ENCODE data around the gene NAGA.
"Not testable (repeated sequence)": the region's sequence is repeated elsewhere in the genome, so short reads cannot be mapped to it uniquely, and the experiment has no call there.

NAGA gene

DNA sequence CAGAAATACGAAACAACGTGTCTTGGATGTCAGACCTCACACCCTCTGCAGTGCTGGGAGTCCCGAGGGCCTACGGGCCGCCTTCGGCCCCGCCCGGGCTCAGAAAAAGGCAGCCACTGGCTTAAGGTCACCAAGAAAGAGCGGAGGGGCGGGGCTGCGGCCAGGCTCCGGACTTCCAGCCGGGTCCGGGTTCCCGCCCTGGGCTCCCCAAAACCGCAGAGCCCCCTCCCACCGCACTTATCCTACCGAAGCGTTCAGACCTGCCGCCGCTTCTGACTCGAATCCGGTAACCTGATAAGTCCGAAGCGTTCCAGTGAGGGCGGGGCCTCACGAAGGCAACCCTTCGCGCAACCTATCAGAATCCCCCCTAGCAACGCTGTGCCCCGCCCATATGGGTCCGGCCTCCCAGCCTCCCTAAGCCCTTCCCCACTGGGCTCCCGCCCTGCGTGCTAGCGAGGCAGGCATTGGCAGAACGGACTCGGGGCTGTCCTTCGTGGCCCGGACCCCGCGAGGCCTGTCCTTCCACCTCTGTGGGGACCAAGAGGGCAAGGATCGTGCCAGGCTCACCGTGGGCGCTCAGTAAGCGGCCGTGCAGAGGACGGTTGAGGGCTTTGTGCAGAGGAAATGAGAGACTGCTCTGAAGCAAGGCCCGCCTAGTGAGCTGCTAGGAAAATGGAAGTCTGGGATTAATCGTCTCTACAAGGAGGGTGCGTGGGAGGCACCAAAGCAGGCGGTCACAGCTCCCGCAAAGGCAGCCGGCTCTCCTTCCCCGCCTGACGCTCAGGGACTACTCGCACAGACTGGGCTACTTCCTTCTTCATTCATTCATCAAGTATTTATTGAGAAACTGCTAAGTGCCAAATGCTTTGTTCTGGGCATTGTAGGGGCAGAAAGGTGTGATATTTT lies at the start of gene NAGA:
TSS of gene NAGA (minus strand) at position 296 of the 906 bp plus-strand sequence. CDS start 515 bp downstream, outside the sequence.
- peak within 1 kb of the TSS; percentile 92 for H3K27ac Mint-ChIP-seq
- peak; percentile 98 for DNase-seq
- H3K36me3 Mint-ChIP-seq = peaks cover 23% of the 10 kb centered on the region
- no peaks in the 10 kb centered on the region for H3K27me3 Mint-ChIP-seq
- peak within 1 kb of the TSS; percentile 85 for H3K4me3 Mint-ChIP-seq
- CTCF ChIA-PET = interaction anchor here (0.8 kb wide), 1 partner anchor 102 kb away, joined by 3 read pairs; no protein-coding TSS in a partner anchor
- peaks cover 55% of the 10 kb centered on the region for H3K4me1 Mint-ChIP-seq
- no peaks in the 10 kb centered on the region for H3K9me3 Mint-ChIP-seq

DNA sequence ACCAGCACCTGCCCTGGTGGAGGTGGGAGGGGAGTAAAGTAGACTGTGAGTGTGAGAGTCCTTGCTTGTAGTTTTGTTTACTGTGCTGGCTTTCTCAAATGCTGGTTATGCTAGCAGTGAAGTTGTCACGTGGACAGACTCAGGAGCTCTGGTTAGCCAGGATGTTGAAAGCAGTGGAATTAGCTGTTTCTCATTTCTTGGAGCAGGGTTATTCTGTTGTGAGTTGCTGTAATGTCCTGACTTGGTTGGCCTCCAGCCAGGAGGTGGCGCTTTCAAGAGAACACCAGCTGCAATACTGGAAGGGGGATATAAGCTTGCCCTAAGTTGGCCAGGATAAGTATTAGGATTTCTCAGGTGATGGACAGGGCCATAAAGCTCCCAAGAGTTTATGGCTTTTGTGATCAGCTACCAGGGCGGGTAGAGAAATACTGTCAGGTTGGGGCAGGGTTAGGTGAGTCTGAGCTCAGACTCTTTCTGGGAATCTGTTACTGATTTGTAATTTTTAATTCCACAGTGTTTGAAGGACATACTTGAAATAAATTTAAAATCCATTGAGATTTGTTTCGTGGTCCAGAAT lies 46.3 kb upstream of the NAGA start:
- H3K4me1 Mint-ChIP-seq = peaks cover 38% of the 10 kb centered on the region
- peaks cover 30% of the 10 kb centered on the region for H3K9me3 Mint-ChIP-seq
- peak overlapping the region; percentile 38 for H3K27ac Mint-ChIP-seq
- DNase-seq = no peak
- H3K4me3 Mint-ChIP-seq = no peak overlapping the region
- peaks cover 3% of the 10 kb centered on the region for H3K27me3 Mint-ChIP-seq
- CTCF ChIA-PET = interaction anchor here (1.3 to 2.3 kb wide), 6 partner anchors 18 to 327 kb away, joined by 3 to 8 read pairs (median 5); partner anchors contain the start of gene NDUFA6
- peaks cover 30% of the 10 kb centered on the region for H3K36me3 Mint-ChIP-seq

DNA sequence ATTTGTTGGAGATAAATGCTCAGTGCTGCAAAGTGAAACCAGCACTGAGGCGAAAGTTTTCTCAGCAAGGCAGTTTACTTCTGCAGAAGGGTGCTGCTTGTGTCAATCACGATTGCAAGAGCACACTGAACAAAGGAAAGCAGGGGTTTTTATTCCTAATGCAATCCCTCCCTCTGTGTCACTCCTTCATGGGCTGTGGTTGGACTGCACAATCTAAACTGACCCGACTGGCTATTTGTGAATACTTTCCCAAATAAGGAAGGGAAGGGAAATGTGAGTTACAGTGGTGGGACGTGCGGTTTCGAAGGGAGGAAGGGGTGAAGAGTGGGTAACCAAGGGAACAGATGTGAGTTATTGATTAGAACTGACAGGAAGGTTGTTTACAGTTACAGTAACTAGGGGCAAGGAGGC lies 44.8 kb upstream of the NAGA start:
- DNase-seq, H3K27ac Mint-ChIP-seq, H3K4me3 Mint-ChIP-seq, H3K27me3 Mint-ChIP-seq: not testable (repeated sequence)
- CTCF ChIA-PET = interaction anchor here (1.2 kb wide), 1 partner anchor 148 kb away, joined by 3 read pairs; no protein-coding TSS in a partner anchor
- peaks cover 30% of the 10 kb centered on the region for H3K9me3 Mint-ChIP-seq
- peaks cover 30% of the 10 kb centered on the region for H3K36me3 Mint-ChIP-seq
- H3K4me1 Mint-ChIP-seq = peaks cover 25% of the 10 kb centered on the region

DNA sequence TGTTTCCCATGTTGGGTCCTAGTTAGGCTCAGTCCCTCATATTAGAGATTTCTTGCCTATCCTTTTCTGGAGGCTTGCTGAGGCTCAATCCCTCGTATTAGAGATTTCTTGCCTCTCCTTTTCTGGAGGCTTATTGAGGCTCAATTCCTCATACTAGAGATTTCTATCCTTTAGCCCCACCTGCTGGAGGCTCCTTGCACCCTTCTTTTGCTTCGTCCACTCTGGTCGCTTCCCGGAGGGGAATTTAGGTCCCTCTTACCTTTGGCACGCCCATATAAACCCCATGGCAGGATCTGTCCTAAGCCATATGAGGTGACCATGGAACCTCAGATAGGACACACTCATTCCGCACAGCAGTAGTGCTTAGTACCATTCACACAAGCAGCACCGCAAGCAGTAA lies 44.1 kb upstream of the NAGA start:
- Mint-ChIP-seq H3K27ac (no peak overlapping the region), H3K4me1 (peaks cover 18% of the 10 kb centered on the region), H3K27me3 (peaks cover 3% of the 10 kb centered on the region), H3K36me3 (peaks cover 30% of the 10 kb centered on the region), H3K4me3 (no peak overlapping the region), H3K9me3 (peaks cover 30% of the 10 kb centered on the region)
- CTCF ChIA-PET = no interaction called here
- no peak for DNase-seq

DNA sequence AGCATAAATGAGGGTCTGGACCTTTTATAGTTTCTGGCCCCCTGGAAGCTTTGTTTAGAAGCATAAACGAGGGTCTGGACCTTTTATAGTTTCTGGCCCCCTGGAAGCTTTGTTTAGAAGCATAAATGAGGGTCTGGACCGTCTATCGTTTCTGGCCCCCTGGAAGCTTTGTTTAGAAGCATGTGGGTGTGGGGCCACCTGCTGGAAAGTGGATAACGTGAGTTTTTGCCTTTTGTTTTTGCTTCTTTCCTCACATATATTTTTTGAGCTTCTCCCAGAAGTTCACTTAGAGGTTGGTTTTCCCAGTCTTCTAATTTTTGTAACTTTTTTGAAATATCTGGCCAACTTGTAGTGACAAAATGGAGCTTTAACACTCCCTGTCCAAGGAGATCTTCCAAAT lies 42.2 kb upstream of the NAGA start:
- H3K4me3 Mint-ChIP-seq, H3K27ac Mint-ChIP-seq, H3K27me3 Mint-ChIP-seq, H3K4me1 Mint-ChIP-seq, DNase-seq: not testable (repeated sequence)
- H3K9me3 Mint-ChIP-seq = peaks cover 30% of the 10 kb centered on the region
- H3K36me3 Mint-ChIP-seq = peaks cover 23% of the 10 kb centered on the region
- CTCF ChIA-PET = interaction anchor here (0.7 to 1.7 kb wide), 10 partner anchors 9 to 366 kb away, joined by 3 to 15 read pairs (median 4); partner anchors contain the start of genes NDUFA6 and SEPTIN3

DNA sequence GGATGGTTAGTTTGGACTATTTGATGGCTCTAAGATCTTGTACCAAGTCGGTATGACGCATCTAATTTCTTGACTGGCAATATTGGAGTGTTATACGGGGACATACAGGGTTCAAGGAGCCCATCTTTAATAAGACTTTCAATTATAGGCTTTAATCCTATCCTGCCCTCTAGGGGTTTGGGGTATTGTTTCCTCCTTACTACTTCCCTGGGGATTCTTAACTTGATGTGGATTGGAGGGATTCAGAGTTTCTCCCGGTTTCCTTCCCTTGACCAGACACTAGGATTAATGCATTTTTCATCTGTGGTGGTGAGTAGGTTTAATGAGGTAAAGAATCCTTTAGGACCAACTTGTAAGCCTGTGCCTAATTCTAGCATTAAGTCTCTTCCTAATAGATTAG lies 41.2 kb upstream of the NAGA start:
- Mint-ChIP-seq H3K27me3 (peaks cover 6% of the 10 kb centered on the region), H3K4me1 (peaks cover 2% of the 10 kb centered on the region), H3K27ac (no peak overlapping the region), H3K36me3 (peaks cover 19% of the 10 kb centered on the region), H3K4me3 (no peak overlapping the region), H3K9me3 (peaks cover 25% of the 10 kb centered on the region)
- CTCF ChIA-PET = interaction anchor here (0.9 to 1.7 kb wide), 5 partner anchors 10 to 144 kb away, joined by 3 to 15 read pairs (median 5); partner anchors contain the start of genes NDUFA6 and SEPTIN3
- DNase-seq = no peak

DNA sequence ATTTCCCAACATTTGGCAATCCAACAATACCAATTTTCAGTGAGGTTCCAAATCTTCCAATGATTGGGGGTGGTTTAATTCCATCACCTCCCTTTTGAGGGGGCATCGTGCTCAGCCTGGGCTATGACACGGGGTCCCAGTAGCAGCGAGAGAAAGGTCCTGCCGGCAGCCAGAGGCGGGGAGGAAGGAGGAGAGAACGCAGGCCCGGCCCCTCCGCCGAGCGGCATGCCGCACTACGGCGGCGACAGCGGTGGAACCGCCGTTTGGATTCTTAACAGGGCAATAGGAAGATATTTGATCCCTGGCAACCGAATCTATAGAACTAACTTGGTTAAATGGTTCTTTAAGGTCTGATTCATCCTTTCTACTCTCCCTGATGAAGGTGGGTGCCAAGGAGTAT lies 38.2 kb upstream of the NAGA start:
- Mint-ChIP-seq H3K4me3 (no peak overlapping the region), H3K9me3 (peaks cover 12% of the 10 kb centered on the region), H3K4me1 (no peaks in the 10 kb centered on the region), H3K27ac (no peak overlapping the region), H3K27me3 (peaks cover 4% of the 10 kb centered on the region), H3K36me3 (peaks cover 8% of the 10 kb centered on the region)
- CTCF ChIA-PET = no interaction called here
- DNase-seq = no peak

DNA sequence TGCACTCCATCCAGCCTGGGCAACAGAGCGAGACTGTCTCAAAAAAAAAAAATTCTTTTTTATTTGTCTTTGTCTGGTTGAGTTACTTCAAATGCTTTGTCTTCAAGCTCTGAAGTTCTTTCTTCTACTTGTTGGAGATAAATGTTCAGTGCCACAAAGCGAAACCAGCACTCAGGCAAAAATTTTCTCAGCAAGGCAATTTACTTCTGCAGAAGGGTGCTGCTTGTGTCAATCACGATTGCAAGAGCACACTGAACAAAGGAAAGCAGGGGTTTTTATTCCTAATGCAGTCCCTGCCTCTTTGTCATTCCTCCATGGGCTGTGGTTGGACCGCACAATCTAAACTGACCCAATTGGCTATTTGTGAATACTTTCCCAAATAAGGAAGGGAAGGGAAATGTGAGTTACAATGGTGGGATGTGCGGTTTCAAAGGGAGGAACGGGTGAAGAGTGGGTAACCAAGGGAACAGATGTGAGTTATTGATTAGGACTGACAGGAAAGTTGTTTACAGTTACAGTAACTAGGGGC lies 33.8 kb upstream of the NAGA start:
- H3K27ac Mint-ChIP-seq, CTCF ChIA-PET, H3K4me1 Mint-ChIP-seq, H3K27me3 Mint-ChIP-seq, DNase-seq, H3K4me3 Mint-ChIP-seq: not testable (repeated sequence)
- H3K36me3 Mint-ChIP-seq = peaks cover 23% of the 10 kb centered on the region
- peaks cover 35% of the 10 kb centered on the region for H3K9me3 Mint-ChIP-seq

DNA sequence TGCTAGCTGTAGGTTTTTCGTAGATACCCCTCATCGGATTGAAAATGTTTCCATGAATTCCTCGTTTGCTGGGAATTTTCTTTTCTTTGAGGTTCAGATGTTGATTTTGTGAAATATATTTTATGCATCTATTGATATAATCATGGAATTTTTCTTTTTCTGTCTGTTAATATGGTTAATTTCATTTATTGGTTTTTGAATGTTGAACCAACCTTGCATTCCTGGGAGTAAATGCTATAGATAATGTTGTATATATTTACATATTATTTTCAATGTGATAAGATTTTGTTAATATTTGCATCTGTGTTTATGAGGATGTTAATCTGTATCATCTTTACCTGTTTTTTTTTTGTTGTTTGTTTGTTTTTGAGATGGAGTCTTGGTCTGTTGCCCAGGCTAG lies 30.6 kb upstream of the NAGA start:
- H3K27ac Mint-ChIP-seq = no peak overlapping the region
- H3K27me3 Mint-ChIP-seq = no peaks in the 10 kb centered on the region
- H3K4me1 Mint-ChIP-seq = no peaks in the 10 kb centered on the region
- H3K36me3 Mint-ChIP-seq = peaks cover 26% of the 10 kb centered on the region
- DNase-seq = no peak
- CTCF ChIA-PET = no interaction called here
- H3K9me3 Mint-ChIP-seq = peaks cover 37% of the 10 kb centered on the region
- no peak overlapping the region for H3K4me3 Mint-ChIP-seq

DNA sequence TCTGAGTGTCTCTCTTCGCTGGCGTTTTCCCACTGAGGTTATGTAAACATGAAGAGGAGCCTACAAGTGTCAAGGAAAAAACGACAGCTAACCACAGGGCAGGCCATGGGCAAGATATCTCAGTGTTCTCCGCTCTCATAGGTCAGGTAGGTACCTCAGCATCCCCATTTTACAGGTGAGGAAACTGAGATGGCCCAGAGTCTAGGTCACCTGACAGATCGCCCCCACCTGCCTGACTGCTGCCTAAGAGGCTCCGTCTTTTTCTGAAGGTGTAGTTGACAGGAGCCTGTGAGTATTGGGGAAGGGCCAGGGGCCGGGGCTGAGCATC lies 20.8 kb upstream of the NAGA start:
- peaks cover 32% of the 10 kb centered on the region for H3K36me3 Mint-ChIP-seq
- DNase-seq = peak; percentile 31
- no peaks in the 10 kb centered on the region for H3K27me3 Mint-ChIP-seq
- peaks cover 31% of the 10 kb centered on the region for H3K4me1 Mint-ChIP-seq
- H3K4me3 Mint-ChIP-seq = peak overlapping the region; percentile 98
- H3K27ac Mint-ChIP-seq = peak overlapping the region; percentile 100
- CTCF ChIA-PET = interaction anchor here (0.6 to 3.6 kb wide), 23 partner anchors 11 to 382 kb away, joined by 3 to 17 read pairs (median 4); partner anchors contain the start of genes SEPTIN3, SMDT1 and WBP2NL
- H3K9me3 Mint-ChIP-seq = peaks cover 7% of the 10 kb centered on the region

DNA sequence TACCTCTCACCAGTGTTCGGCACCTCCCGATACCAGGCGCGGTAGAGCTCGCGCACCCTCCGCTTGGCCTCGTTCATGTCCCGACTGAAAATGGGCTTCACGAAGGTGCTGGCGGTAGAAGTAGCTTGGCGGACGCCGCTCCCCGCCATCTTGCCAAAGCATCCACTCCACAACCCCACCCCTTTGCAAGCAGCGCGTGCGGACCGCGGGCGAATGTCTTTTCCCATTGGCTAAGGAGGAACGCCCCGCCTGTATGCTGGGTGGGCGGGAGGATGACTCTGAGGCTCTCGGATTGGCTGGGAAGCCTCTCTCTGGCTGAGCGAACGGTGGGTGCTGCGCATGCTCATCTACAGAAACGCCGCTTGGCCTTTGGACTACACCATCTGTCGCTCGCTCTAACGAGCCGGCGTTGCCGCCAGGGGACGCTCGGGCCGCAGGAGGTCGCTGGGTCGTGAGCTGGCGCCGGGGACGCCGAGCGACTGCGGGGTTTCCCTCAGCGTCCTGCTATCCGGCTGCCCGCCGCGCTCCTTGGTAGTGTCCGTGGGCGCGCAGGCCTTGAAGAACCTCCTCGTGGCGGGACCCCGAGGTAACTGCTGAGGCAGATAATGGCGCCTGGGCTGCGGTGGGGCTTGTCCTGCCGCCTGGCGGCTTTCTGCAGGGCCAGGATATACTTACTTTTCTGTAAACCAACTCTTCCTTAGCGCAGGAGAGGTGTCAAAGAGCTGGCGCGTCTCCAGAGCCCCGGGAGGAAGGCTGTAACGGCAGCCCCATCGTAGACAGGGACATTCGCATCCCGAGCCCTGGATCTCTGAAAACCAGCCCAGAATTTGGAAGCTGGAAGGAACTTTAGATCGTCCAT lies 20.2 kb upstream of the NAGA start, which contains the start of gene NDUFA6:
TSS of gene NDUFA6 (minus strand) at position 177 of the 859 bp plus-strand sequence. CDS start at position 149, 28 bp downstream.
- DNase-seq = peak; percentile 99
- Mint-ChIP-seq H3K27ac (peak within 1 kb of the TSS; percentile 100), H3K27me3 (no peaks in the 10 kb centered on the region), H3K4me1 (peaks cover 34% of the 10 kb centered on the region), H3K36me3 (peaks cover 38% of the 10 kb centered on the region), H3K4me3 (peak within 1 kb of the TSS; percentile 98), H3K9me3 (peaks cover 7% of the 10 kb centered on the region)
- CTCF ChIA-PET = interaction anchor here (0.6 to 3.6 kb wide), 23 partner anchors 12 to 382 kb away, joined by 3 to 17 read pairs (median 4); partner anchors contain the start of genes SEPTIN3, SMDT1 and WBP2NL

DNA sequence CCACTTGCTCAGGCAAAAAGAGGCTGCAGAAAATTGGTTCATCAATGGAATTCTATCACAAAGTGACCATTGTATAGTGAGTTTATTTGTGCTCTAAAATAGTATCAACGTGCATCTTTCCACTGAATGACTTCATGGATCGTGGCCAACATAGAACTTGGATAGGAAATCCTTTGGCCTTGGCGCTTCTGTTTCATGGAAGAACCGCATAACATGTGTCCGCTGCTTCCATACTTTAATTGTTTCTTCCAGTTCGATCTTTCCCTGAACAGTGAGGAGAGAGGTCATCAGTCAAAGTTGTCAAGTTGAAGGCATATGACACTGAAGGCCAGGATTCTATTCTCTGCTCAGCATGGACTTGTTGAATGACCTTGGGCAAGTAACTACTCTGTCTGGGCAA lies 15.4 kb upstream of the NAGA start:
- Mint-ChIP-seq H3K27ac (no peak overlapping the region), H3K36me3 (peaks cover 69% of the 10 kb centered on the region), H3K4me1 (peaks cover 40% of the 10 kb centered on the region), H3K27me3 (no peaks in the 10 kb centered on the region), H3K4me3 (no peak overlapping the region), H3K9me3 (peaks cover 7% of the 10 kb centered on the region)
- no peak for DNase-seq
- CTCF ChIA-PET = no interaction called here

DNA sequence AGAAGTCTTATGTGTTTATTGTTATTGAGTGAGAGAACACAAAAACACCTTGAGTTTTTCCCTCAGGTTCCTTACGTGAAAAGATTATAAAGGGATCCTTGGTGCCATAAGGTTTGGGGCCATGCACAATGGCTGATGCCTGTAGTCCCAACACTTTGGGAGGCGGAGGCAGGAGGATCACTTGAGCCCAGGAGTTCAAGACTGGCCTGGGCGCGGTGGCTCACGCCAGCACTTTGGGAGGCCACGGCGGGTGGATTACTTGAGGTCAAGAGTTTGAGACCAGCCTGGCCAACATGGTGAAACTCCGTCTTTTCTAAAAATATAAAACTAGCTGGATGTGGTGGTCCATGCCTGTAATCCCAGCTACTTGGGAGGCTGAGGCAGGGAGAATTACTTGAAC lies 14.3 kb upstream of the NAGA start:
- no peak overlapping the region for H3K27ac Mint-ChIP-seq
- H3K36me3 Mint-ChIP-seq = peaks cover 66% of the 10 kb centered on the region
- H3K4me3 Mint-ChIP-seq = no peak overlapping the region
- no peak for DNase-seq
- peaks cover 7% of the 10 kb centered on the region for H3K9me3 Mint-ChIP-seq
- H3K4me1 Mint-ChIP-seq = peaks cover 43% of the 10 kb centered on the region
- H3K27me3 Mint-ChIP-seq = no peaks in the 10 kb centered on the region
- CTCF ChIA-PET = no interaction called here
